Measurements from ENCODE around the gene ZMYND10. TPM values are rescaled to one million over a fixed set of nuclear protein-coding genes. Genes with fewer than 3 reads are reported as not detected.

Gene ZMYND10
- polyA plus RNA-seq, 1 donor (not counting 4 experiments of a cell fraction or from before 2014, with no cell fraction given) = 0.21 TPM

DNA sequence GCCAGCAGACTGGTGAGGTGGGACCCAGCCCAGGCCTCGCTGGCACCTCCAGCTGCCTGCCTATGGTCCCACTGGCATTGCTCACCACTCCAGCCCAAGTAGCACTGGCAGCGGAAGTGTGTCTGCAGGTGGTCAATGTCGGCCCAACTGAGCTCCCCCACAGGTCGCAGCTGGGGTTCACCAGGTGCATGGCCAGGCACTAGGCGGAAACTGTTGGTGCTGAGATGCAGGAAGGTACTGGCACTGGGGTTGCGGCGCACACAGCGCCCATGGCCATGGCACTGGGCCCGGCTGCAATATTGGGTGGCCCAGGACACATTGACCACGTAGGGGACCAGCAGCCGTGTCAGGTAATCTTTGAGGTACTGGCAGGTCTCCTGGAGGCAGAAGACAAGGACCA, 27.4 kb downstream of the ZMYND10 start:
- peak overlapping the region; percentile 71 for H3K9ac ChIP-seq (ENCODE audit: control insufficient read depth, extremely low read depth, insufficient read depth, low read length)
- H3K79me2 ChIP-seq (ENCODE audit: control insufficient read depth, insufficient read depth, low read length) = peaks cover 35% of the 10 kb centered on the region
- H4K20me1 ChIP-seq (ENCODE audit: control insufficient read depth, extremely low read depth, insufficient read depth, low read length) = no peaks in the 10 kb centered on the region
- dilution Hi-C loops (cut with MboI; ENCODE audit: extremely low pct_ligation_motif_present, low sequenced_read_pairs) = no loop called here
- H2AFZ ChIP-seq (ENCODE audit: control insufficient read depth, low read length) = no peak overlapping the region
- H3K4me3 ChIP-seq (ENCODE audit: control insufficient read depth in 2 of 3, extremely low read depth in 1 of 3, insufficient read depth in 2 of 3, low read depth in 1 of 3, low read length in 3 of 3) = no peak overlapping the region
- H3K9me1 ChIP-seq (ENCODE audit: control insufficient read depth, extremely low read depth, insufficient read depth, low read length) = peaks cover 7% of the 10 kb centered on the region
- H3K9me3 ChIP-seq (ENCODE audit: control insufficient read depth, low read depth, low read length) = no peaks in the 10 kb centered on the region
- DNase-seq (ENCODE audit: low read depth, low spot score) (no peak), FAIRE-seq (no peak)
- H3K4me2 ChIP-seq (ENCODE audit: control insufficient read depth, extremely low read depth, insufficient read depth, low read depth, low read length) = no peak overlapping the region
- TF ChIP-seq, protein P1, sequence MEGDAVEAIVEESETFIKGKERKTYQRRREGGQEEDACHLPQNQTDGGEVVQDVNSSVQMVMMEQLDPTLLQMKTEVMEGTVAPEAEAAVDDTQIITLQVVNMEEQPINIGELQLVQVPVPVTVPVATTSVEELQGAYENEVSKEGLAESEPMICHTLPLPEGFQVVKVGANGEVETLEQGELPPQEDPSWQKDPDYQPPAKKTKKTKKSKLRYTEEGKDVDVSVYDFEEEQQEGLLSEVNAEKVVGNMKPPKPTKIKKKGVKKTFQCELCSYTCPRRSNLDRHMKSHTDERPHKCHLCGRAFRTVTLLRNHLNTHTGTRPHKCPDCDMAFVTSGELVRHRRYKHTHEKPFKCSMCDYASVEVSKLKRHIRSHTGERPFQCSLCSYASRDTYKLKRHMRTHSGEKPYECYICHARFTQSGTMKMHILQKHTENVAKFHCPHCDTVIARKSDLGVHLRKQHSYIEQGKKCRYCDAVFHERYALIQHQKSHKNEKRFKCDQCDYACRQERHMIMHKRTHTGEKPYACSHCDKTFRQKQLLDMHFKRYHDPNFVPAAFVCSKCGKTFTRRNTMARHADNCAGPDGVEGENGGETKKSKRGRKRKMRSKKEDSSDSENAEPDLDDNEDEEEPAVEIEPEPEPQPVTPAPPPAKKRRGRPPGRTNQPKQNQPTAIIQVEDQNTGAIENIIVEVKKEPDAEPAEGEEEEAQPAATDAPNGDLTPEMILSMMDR (optimal IDR thresholded peaks at IDR 0.05 in 1 of 3, IDR thresholded peaks at IDR 0.05 in 1 of 3, conservative IDR thresholded peaks at IDR 0.05 in 1 of 3; ENCODE audit: extremely low read depth in 1 of 3, insufficient read depth in 2 of 3, low read length in 3 of 3) = no peak
- no peak for TF ChIP-seq EZH2 (IDR thresholded peaks at IDR 0.05; ENCODE audit: low read length)
- H3K27ac ChIP-seq (ENCODE audit: control insufficient read depth, insufficient read depth, low read length) = peak overlapping the region; percentile 40
- H3K36me3 ChIP-seq (ENCODE audit: control insufficient read depth in 2 of 2, extremely low read depth in 1 of 2, insufficient read depth in 2 of 2, low read length in 2 of 2) = peaks cover 12 to 25% of the 10 kb centered on the region in 2 experiments
- no peaks in the 10 kb centered on the region for H3K27me3 ChIP-seq (ENCODE audit: control insufficient read depth, extremely low read depth, insufficient read depth, low read length)
- H3K4me1 ChIP-seq (ENCODE audit: control insufficient read depth, extremely low read depth, insufficient read depth, low read length) = peaks cover 47% of the 10 kb centered on the region

DNA sequence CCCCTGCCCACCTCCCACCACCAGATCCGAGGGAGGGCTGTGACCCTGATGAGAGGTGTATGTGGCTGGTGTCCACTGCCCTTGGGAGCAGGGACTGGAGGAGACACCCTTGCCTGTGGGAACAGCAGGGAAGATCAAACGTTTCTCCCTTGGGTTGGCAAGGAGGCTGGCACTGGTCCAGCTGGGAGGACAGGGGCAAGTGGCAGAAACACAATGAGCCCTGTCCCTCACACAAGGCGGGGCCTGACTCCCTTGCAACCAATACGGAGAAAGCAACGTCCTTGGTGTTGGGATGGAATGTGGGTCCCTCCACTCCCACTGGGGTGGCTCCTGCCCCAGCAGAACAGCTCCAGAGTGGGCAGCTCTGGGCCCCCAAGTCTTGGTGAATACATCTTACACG, 28.2 kb downstream of the ZMYND10 start:
- Histone ChIP-seq H2AFZ (ENCODE audit: control insufficient read depth, low read length) (no peak overlapping the region), H3K79me2 (ENCODE audit: control insufficient read depth, insufficient read depth, low read length) (peaks cover 35% of the 10 kb centered on the region), H3K27ac (ENCODE audit: control insufficient read depth, insufficient read depth, low read length) (peak overlapping the region; percentile 88), H3K9ac (ENCODE audit: control insufficient read depth, extremely low read depth, insufficient read depth, low read length) (peak overlapping the region; percentile 71), H4K20me1 (ENCODE audit: control insufficient read depth, extremely low read depth, insufficient read depth, low read length) (no peaks in the 10 kb centered on the region), H3K36me3 (ENCODE audit: control insufficient read depth in 2 of 2, extremely low read depth in 1 of 2, insufficient read depth in 2 of 2, low read length in 2 of 2) (peaks cover 12 to 25% of the 10 kb centered on the region in 2 experiments), H3K4me2 (ENCODE audit: control insufficient read depth, extremely low read depth, insufficient read depth, low read depth, low read length) (peak overlapping the region; percentile 95), H3K9me1 (ENCODE audit: control insufficient read depth, extremely low read depth, insufficient read depth, low read length) (peaks cover 7% of the 10 kb centered on the region), H3K27me3 (ENCODE audit: control insufficient read depth, extremely low read depth, insufficient read depth, low read length) (no peaks in the 10 kb centered on the region), H3K9me3 (ENCODE audit: control insufficient read depth, low read depth, low read length) (no peaks in the 10 kb centered on the region), H3K4me3 (ENCODE audit: control insufficient read depth in 2 of 3, extremely low read depth in 1 of 3, insufficient read depth in 2 of 3, low read depth in 1 of 3, low read length in 3 of 3) (peak overlapping the region in 2 of 3 experiments; percentile 50 to 54), H3K4me1 (ENCODE audit: control insufficient read depth, extremely low read depth, insufficient read depth, low read length) (peaks cover 49% of the 10 kb centered on the region)
- dilution Hi-C loops (cut with MboI; ENCODE audit: extremely low pct_ligation_motif_present, low sequenced_read_pairs) = no loop called here
- DNase-seq (ENCODE audit: low read depth, low spot score) (no peak), FAIRE-seq (peak; percentile 55)
- TF ChIP-seq, protein P1 (optimal IDR thresholded peaks at IDR 0.05 in 1 of 3, IDR thresholded peaks at IDR 0.05 in 1 of 3, conservative IDR thresholded peaks at IDR 0.05 in 1 of 3; ENCODE audit: extremely low read depth in 1 of 3, insufficient read depth in 2 of 3, low read length in 3 of 3) = no peak
- TF ChIP-seq EZH2 (IDR thresholded peaks at IDR 0.05; ENCODE audit: low read length) = no peak
